Gastrocnemius medialis (tissue), 4 donors: Measurements from ENCODE around the gene GPR143.

Source experiments
- CTCF ChIP-seq, 5 experiments: fragments of 450-650 bp in 3 of 5; fragments of 200-600 bp in 2 of 5; sonication (generic) in 2 of 5; IDR thresholded peaks in 4 of 5; conservative IDR thresholded peaks in 1 of 5; 1 replicate in 4 of 5; 2 replicates in 1 of 5; pipeline ENCODE4 v1.5.1; 2016 to 2019; ENCODE audit warnings: antibody characterized with exemption in 5 of 5, mild to moderate bottlenecking in 3 of 5, moderate library complexity in 3 of 5
- POLR2A ChIP-seq, 2 donors: fragments of 450-650 bp; IDR thresholded peaks; one replicate each; pipeline ENCODE4 v1.6.1; 2017; ENCODE audit warnings: antibody characterized with exemption in 2 of 2, mild to moderate bottlenecking in 2 of 2, moderate library complexity in 2 of 2

- TF ChIP-seq CTCF (IDR thresholded peaks at IDR 0.05 in 4 of 5, conservative IDR thresholded peaks at IDR 0.05 in 1 of 5), result no peak
- TF ChIP-seq POLR2A (IDR thresholded peaks at IDR 0.05), result no peak
These were observed 35.6 kb downstream of the GPR143 start for GRCh38 chrX:9730078-9730477.
